Activated CD4-positive, alpha-beta T cell treated with anti-CD3 and anti-CD28 coated beads, Interleukin-2, amount 10 ng/mL, durations not matched to agents 7 days and 5 days (primary cell): ENCODE results near the gene HAPLN2. TPM values are rescaled to one million over a fixed set of nuclear protein-coding genes. Genes with fewer than 3 reads are reported as not detected.

ENCODE experiments used
- CTCF ChIA-PET: fragments of 350-600 bp; sonication (Branson Sonifier 250); formaldehyde crosslinking; loops from one replicate; lab custom pipeline; 2021; ENCODE audit warnings: antibody characterized with exemption; lab: Charles Lee
- POLR2A ChIA-PET: fragments of 350-600 bp; sonication (Branson Sonifier 250); formaldehyde crosslinking; loops from one replicate; lab custom pipeline; 2021; ENCODE audit warnings: antibody characterized with exemption; lab: Charles Lee
- DNase-seq: peaks from one replicate; pipeline ENCODE4 v3.0.0-alpha.2; 2020
- H3K27ac Mint-ChIP-seq: one replicate; pipeline ENCODE4 v1.8.0; 2021; ENCODE audit warnings: mild to moderate bottlenecking, moderate library complexity, mixed read lengths
- H3K27me3 Mint-ChIP-seq: one replicate; pipeline ENCODE4 v1.8.0; 2021; ENCODE audit warnings: mixed read lengths
- H3K36me3 Mint-ChIP-seq: one replicate; pipeline ENCODE4 v1.8.0; 2021; ENCODE audit warnings: low read depth, mixed read lengths
- H3K4me1 Mint-ChIP-seq: one replicate; pipeline ENCODE4 v1.8.0; 2021; ENCODE audit warnings: mixed read lengths
- H3K4me3 Mint-ChIP-seq: one replicate; pipeline ENCODE4 v1.8.0; 2021; ENCODE audit warnings: mild to moderate bottlenecking, moderate library complexity, mixed read lengths
- H3K9me3 Mint-ChIP-seq: one replicate; pipeline ENCODE4 v1.8.0; 2021; ENCODE audit warnings: mixed read lengths
- total RNA-seq, 2 experiments: library from RNA; stranded (reverse); gene quantifications; one replicate each; pipeline ENCODE4 v1.2.3, GENCODE V29; 2021

Gene HAPLN2
- total RNA-seq, result under 1 TPM in 1 of 2 experiments, not detected in 1; 0.62 TPM

DNA sequence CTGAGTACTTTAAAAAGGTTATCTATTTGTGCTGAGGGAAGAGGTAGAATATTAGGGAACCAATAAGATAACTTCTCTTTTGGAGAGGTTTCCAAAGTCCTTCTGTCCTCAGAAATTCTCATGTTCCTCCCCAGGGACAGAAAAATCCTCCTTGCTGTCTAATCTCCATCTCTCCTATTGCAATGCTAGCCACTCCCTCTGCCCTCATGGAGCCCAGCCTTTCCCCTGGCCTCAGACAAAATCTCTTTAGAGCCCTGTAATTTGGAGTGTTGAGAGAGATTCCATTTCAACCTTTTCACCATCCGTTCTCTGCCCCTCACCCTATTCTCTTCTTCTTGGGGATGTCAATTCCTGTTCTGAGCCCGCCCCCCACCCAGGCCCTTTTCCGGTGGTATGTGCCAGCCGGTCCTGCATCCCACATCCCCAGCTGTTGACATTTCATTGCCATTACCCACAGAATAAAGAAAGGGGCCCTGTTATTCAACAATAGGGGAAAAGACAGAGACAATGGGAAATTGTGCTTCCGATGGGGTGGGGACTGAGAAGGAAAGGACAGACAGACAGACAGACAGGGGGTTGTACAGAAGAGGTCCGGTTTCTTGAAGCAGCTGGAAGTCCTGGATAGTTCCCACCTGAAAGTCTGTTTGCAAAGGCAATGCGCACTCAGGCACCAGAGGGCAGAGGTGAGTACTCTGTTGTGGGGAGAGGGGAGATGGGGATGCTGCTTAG is at the start of gene HAPLN2:
Gene HAPLN2, plus strand, starts transcription at position 563 of the 729 bp plus-strand sequence. CDS start 4,076 bp downstream, outside the sequence.
- peaks cover under 1% of the 10 kb centered on the region for H3K4me1 Mint-ChIP-seq
- POLR2A ChIA-PET, result no interaction called here
- H3K9me3 Mint-ChIP-seq, result no peaks in the 10 kb centered on the region
- H3K27ac Mint-ChIP-seq, result no peak within 1 kb of the TSS
- H3K4me3 Mint-ChIP-seq, result no peak within 1 kb of the TSS
- peaks cover 71% of the 10 kb centered on the region for H3K27me3 Mint-ChIP-seq
- peak; percentile 34 for DNase-seq
- H3K36me3 Mint-ChIP-seq, result no peaks in the 10 kb centered on the region
- CTCF ChIA-PET, result interaction anchor here (0.6 to 2.6 kb wide), 8 partner anchors 8 to 252 kb away, joined by 3 to 10 read pairs (median 4); no protein-coding TSS in a partner anchor

GRCh38 chr1:156571261-156571852 is 47.9 kb upstream of the HAPLN2 start:
- H3K27ac Mint-ChIP-seq, result no peak overlapping the region
- ChIA-PET CTCF (interaction anchor here (0.7 to 3.1 kb wide), 6 partner anchors 8 to 185 kb away, joined by 3 to 8 read pairs (median 4); partner anchors contain the start of genes NAXE and TTC24), POLR2A (interaction anchor here (1.0 kb wide), 1 partner anchor 10 kb away, joined by 4 read pairs; no protein-coding TSS in a partner anchor)
- peaks cover 15% of the 10 kb centered on the region for H3K27me3 Mint-ChIP-seq
- H3K4me1 Mint-ChIP-seq, result peaks cover 25% of the 10 kb centered on the region
- no peaks in the 10 kb centered on the region for H3K9me3 Mint-ChIP-seq
- H3K4me3 Mint-ChIP-seq, result peak overlapping the region; percentile 94
- DNase-seq, result no peak
- peaks cover 18% of the 10 kb centered on the region for H3K36me3 Mint-ChIP-seq

DNA sequence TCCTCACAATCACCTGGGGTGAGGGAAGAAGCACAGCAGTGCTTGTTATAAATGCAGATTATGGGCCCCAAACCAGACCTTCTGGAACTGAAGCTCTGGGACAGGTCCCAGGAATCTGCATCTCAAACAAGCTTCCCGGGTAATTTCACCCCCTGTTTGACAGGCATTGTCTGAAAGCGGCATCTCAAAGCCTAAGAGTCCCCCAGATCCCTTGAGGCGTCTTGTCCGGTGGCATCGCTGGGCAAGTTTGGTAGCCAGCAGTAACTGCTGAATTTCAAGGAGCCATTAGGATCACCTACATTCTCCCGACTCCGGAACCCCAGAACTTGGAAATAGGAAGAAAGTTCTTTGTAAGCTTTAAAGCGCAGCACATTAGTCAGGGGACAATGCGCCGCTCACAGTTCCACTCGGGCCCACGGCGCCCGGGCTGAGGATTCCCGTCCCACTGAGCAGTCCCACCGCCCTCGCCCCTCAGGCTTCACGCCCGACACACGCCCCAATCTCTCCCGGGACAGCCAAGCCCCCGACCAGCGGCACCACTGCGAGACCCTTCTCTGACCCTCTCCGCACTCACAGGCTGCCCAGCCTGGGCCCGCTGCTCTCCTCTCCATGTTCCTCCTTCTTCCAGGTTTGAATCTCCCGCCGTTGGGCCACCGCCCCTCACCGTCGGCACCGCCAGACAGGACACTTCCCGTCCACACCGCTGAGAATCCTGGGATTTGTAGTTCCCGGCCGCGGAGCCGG is 47.1 kb upstream of the HAPLN2 start, which contains the start of gene IQGAP3:
Gene IQGAP3, minus strand, starts transcription at position 647 of the 744 bp plus-strand sequence. Its CDS starts 36 bp downstream, at position 611.
- Mint-ChIP-seq H3K36me3 (peaks cover 16% of the 10 kb centered on the region), H3K4me1 (peaks cover 25% of the 10 kb centered on the region), H3K9me3 (no peaks in the 10 kb centered on the region), H3K27me3 (peaks cover 15% of the 10 kb centered on the region), H3K4me3 (peak within 1 kb of the TSS; percentile 94), H3K27ac (peak within 1 kb of the TSS; percentile 78)
- ChIA-PET POLR2A (no interaction called here), CTCF (interaction anchor here (0.7 to 3.1 kb wide), 2 partner anchors 17 to 91 kb away, joined by 3 to 8 read pairs; no protein-coding TSS in a partner anchor)
- peak; percentile 86 for DNase-seq

- peaks cover 13% of the 10 kb centered on the region for H3K36me3 Mint-ChIP-seq
- no peaks in the 10 kb centered on the region for H3K9me3 Mint-ChIP-seq
- H3K4me1 Mint-ChIP-seq, result peaks cover 25% of the 10 kb centered on the region
- peak overlapping the region; percentile 94 for H3K4me3 Mint-ChIP-seq
- ChIA-PET POLR2A (no interaction called here), CTCF (interaction anchor here (0.7 to 3.1 kb wide), 2 partner anchors 9 to 18 kb away, joined by 3 to 8 read pairs; no protein-coding TSS in a partner anchor)
- peak overlapping the region; percentile 78 for H3K27ac Mint-ChIP-seq
- no peak for DNase-seq
- peaks cover 15% of the 10 kb centered on the region for H3K27me3 Mint-ChIP-seq
Observed at GRCh38 chr1:156572663-156573018, 46.6 kb upstream of the HAPLN2 start.

GRCh38 chr1:156574039-156574633 is 45.1 kb upstream of the HAPLN2 start:
- ChIA-PET CTCF (interaction anchor here (2.3 kb wide), 1 partner anchor 188 kb away, joined by 7 read pairs; no protein-coding TSS in a partner anchor), POLR2A (no interaction called here)
- Mint-ChIP-seq H3K4me3 (no peak overlapping the region), H3K9me3 (no peaks in the 10 kb centered on the region), H3K36me3 (peaks cover 7% of the 10 kb centered on the region), H3K27me3 (peaks cover 15% of the 10 kb centered on the region), H3K27ac (no peak overlapping the region), H3K4me1 (peaks cover 25% of the 10 kb centered on the region)
- DNase-seq, result no peak

GRCh38 chr1:156577550-156577949 is 41.7 kb upstream of the HAPLN2 start:
- peaks cover 9% of the 10 kb centered on the region for H3K27me3 Mint-ChIP-seq
- no peaks in the 10 kb centered on the region for H3K36me3 Mint-ChIP-seq
- no peak for DNase-seq
- peaks cover 15% of the 10 kb centered on the region for H3K4me1 Mint-ChIP-seq
- H3K4me3 Mint-ChIP-seq, result no peak overlapping the region
- no peak overlapping the region for H3K27ac Mint-ChIP-seq
- CTCF ChIA-PET, result interaction anchor here (1.0 to 1.5 kb wide), 2 partner anchors 76 to 97 kb away, joined by 3 to 4 read pairs; no protein-coding TSS in a partner anchor
- POLR2A ChIA-PET, result no interaction called here
- no peaks in the 10 kb centered on the region for H3K9me3 Mint-ChIP-seq

- Mint-ChIP-seq H3K4me1 (peaks cover 16% of the 10 kb centered on the region), H3K36me3 (no peaks in the 10 kb centered on the region), H3K27me3 (peaks cover 5% of the 10 kb centered on the region), H3K9me3 (no peaks in the 10 kb centered on the region), H3K27ac (no peak overlapping the region), H3K4me3 (no peak overlapping the region)
- no peak for DNase-seq
- CTCF ChIA-PET, result interaction anchor here (0.7 to 1.0 kb wide), 2 partner anchors 76 to 149 kb away, joined by 3 read pairs; no protein-coding TSS in a partner anchor
- POLR2A ChIA-PET, result no interaction called here
Observed at GRCh38 chr1:156578055-156578454, 41.2 kb upstream of the HAPLN2 start.

- H3K9me3 Mint-ChIP-seq, result no peaks in the 10 kb centered on the region
- H3K27ac Mint-ChIP-seq, result no peak within 1 kb of the TSS
- POLR2A ChIA-PET, result no interaction called here
- DNase-seq, result no peak
- no peaks in the 10 kb centered on the region for H3K36me3 Mint-ChIP-seq
- peaks cover 24% of the 10 kb centered on the region for H3K4me1 Mint-ChIP-seq
- H3K4me3 Mint-ChIP-seq, result no peak within 1 kb of the TSS
- CTCF ChIA-PET, result interaction anchor here (0.6 to 1.7 kb wide), 7 partner anchors 9 to 194 kb away, joined by 3 to 8 read pairs (median 3); partner anchors contain the start of gene NAXE
- peaks cover 3% of the 10 kb centered on the region for H3K27me3 Mint-ChIP-seq
Observed at GRCh38 chr1:156579472-156579871, 39.7 kb upstream of the HAPLN2 start, which contains the start of gene TTC24. Gene TTC24, plus strand, starts transcription at chr1:156579723. Its CDS starts 1,642 bp downstream, at chr1:156581365.

DNA sequence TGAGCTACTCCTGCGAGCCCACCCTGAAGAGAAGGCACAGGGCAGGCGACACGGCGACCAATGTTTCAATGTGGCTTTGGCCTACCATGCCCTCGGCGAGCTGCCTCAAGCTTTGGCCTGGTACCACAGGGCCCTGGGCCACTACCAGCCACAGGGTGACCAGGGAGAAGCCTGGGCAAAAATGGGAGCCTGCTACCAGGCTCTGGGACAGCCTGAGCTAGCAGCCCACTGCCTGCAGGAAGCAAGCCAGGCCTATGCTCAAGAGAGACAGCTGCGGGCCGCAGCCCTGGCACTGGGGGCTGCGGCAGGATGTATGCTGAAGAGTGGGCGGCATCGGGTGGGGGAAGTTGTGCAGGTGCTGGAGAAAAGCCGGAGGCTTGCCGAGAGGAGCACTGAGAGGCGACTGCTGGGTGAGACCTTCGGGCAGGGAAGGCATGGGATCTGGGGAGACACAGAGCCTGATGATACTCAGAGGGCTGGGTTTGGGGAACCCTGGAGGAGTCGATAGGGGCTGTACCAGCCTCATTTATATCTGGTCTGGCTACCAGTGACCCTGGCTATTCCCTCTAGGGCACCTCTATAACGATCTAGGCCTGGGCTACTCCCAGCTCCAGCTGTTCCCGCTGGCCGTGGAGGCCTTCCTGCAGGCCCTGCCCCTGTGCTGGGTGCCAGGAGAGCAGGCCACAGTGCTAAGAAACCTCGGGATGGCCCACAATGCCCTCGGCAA is 37.4 kb upstream of the HAPLN2 start:
- Mint-ChIP-seq H3K4me3 (peak overlapping the region; percentile 60), H3K36me3 (no peaks in the 10 kb centered on the region), H3K9me3 (no peaks in the 10 kb centered on the region), H3K27ac (peak overlapping the region; percentile 92), H3K27me3 (no peaks in the 10 kb centered on the region), H3K4me1 (peaks cover 26% of the 10 kb centered on the region)
- POLR2A ChIA-PET, result interaction anchor here (0.7 kb wide), 1 partner anchor 11 kb away, joined by 4 read pairs; no protein-coding TSS in a partner anchor
- no peak for DNase-seq
- CTCF ChIA-PET, result interaction anchor here (0.7 to 2.0 kb wide), 8 partner anchors 9 to 101 kb away, joined by 3 to 5 read pairs (median 3); partner anchors contain the start of genes MEF2D and NAXE

GRCh38 chr1:156582388-156583017 is 36.7 kb upstream of the HAPLN2 start:
- ChIA-PET CTCF (interaction anchor here (0.7 to 2.0 kb wide), 8 partner anchors 10 to 102 kb away, joined by 3 to 5 read pairs (median 3); partner anchors contain the start of genes MEF2D and NAXE), POLR2A (no interaction called here)
- Mint-ChIP-seq H3K4me3 (peak overlapping the region; percentile 60), H3K27me3 (no peaks in the 10 kb centered on the region), H3K27ac (peak overlapping the region; percentile 92), H3K9me3 (no peaks in the 10 kb centered on the region), H3K36me3 (no peaks in the 10 kb centered on the region), H3K4me1 (peaks cover 27% of the 10 kb centered on the region)
- no peak for DNase-seq
